Uterus (tissue), 2 donors: ENCODE results near the gene RER1.

Experiments
- POLR2A ChIP-seq, 2 donors: fragments of 450-650 bp; IDR thresholded peaks; one replicate each; pipeline ENCODE4 v1.6.1; 2016; ENCODE audit warnings: antibody characterized with exemption in 2 of 2, mild to moderate bottlenecking in 1 of 2, moderate library complexity in 1 of 2
- TF ChIP-seq, protein P1 (sequence below), 4 experiments: fragments of 200-600 bp in 2 of 4; fragments of 450-650 bp in 2 of 4; sonication (generic) in 2 of 4; IDR thresholded peaks; one replicate each; pipeline ENCODE4 v1.5.1; 2016 to 2019; ENCODE audit warnings: antibody characterized with exemption in 4 of 4, mild to moderate bottlenecking in 2 of 4, moderate library complexity in 1 of 4

DNA sequence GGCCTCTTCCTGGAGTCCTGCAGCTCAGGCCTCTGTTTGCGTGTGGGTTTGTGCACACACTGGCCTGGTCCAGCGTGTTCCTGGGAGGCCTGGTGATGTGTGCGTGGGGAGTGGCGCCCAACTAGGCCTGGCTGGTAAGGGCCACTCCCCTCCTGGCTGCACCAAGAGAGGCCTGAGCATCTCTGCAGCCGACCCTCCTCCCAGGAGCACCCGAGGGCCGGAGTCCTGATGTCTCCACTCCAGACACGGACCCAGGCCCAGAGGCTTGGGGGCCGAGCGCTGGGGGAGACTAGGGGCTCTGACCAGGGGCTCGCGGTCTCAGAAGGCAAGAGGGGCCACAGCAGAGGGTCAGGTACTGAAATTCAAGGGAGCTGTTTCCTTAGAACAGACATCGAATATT lies 33.6 kb upstream of the RER1 start:
- no peak for TF ChIP-seq POLR2A (IDR thresholded peaks at IDR 0.05)
- TF ChIP-seq, protein P1, sequence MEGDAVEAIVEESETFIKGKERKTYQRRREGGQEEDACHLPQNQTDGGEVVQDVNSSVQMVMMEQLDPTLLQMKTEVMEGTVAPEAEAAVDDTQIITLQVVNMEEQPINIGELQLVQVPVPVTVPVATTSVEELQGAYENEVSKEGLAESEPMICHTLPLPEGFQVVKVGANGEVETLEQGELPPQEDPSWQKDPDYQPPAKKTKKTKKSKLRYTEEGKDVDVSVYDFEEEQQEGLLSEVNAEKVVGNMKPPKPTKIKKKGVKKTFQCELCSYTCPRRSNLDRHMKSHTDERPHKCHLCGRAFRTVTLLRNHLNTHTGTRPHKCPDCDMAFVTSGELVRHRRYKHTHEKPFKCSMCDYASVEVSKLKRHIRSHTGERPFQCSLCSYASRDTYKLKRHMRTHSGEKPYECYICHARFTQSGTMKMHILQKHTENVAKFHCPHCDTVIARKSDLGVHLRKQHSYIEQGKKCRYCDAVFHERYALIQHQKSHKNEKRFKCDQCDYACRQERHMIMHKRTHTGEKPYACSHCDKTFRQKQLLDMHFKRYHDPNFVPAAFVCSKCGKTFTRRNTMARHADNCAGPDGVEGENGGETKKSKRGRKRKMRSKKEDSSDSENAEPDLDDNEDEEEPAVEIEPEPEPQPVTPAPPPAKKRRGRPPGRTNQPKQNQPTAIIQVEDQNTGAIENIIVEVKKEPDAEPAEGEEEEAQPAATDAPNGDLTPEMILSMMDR (IDR thresholded peaks at IDR 0.05) = no peak
